A673 (cell line): ENCODE results near the gene RFXANK.

Experiments used
- EZH2 ChIP-seq: fragments of 200-600 bp; sonication (generic); IDR thresholded peaks from 2 replicates; pipeline ENCODE4 v1.6.1; 2017; ENCODE audit warnings: borderline replicate concordance, low read depth, mild to moderate bottlenecking, mixed read lengths, antibody characterized with exemption, low read length; ENCODE audit not compliant: poor library complexity, severe bottlenecking
- TF ChIP-seq, protein P1 (sequence below): fragments of 300-800, 200-600 bp; sonication (generic); conservative IDR thresholded peaks from 2 replicates; pipeline ENCODE4 v1.5.1; 2017; ENCODE audit warnings: low read depth, mild to moderate bottlenecking, antibody characterized with exemption, low read length, moderate library complexity, mixed read lengths

DNA sequence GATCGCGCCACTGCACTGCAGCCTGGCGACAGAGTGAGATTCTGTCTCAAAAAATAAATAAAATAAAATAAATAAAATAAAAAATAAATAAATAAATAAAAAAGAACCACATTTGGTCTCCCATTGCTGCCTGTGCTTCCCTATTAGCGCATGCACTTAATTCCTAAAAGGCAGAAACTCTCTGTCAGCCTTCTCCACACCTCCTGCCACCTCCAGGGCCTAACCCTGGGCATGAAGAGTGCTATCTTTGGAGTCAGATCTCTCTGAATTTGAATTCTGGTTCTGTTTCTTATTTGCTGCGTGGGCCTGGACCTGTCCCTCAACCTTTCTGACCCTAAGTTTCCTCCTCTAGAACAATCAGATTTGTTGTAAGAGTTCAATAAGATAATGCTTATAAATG lies 31.0 kb downstream of the RFXANK start:
- TF ChIP-seq, protein P1, sequence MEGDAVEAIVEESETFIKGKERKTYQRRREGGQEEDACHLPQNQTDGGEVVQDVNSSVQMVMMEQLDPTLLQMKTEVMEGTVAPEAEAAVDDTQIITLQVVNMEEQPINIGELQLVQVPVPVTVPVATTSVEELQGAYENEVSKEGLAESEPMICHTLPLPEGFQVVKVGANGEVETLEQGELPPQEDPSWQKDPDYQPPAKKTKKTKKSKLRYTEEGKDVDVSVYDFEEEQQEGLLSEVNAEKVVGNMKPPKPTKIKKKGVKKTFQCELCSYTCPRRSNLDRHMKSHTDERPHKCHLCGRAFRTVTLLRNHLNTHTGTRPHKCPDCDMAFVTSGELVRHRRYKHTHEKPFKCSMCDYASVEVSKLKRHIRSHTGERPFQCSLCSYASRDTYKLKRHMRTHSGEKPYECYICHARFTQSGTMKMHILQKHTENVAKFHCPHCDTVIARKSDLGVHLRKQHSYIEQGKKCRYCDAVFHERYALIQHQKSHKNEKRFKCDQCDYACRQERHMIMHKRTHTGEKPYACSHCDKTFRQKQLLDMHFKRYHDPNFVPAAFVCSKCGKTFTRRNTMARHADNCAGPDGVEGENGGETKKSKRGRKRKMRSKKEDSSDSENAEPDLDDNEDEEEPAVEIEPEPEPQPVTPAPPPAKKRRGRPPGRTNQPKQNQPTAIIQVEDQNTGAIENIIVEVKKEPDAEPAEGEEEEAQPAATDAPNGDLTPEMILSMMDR = no peak
- TF ChIP-seq EZH2 = no peak
